Activated T-helper 17 cell treated with anti-CD3 and anti-CD28 coated beads, Interleukin-2, amount 50 U/mL, for 72 hours (primary cell): ENCODE measurements around the gene IL34. TPM values are rescaled to one million over a fixed set of nuclear protein-coding genes. Genes with fewer than 3 reads are reported as not detected.
"Not testable (repeated sequence)": the region's sequence is repeated elsewhere in the genome, so short reads cannot be mapped to it uniquely, and the experiment has no call there.

ENCODE experiments used
- ATAC-seq: fragments of 150-1000 bp; cut with Tn5 transposase; replicated peaks from 2 replicates; pipeline ENCODE4 v1.10.0; 2021; ENCODE audit warnings: mild to moderate bottlenecking, moderate library complexity
- H3K27ac Mint-ChIP-seq: one replicate; pipeline ENCODE4 v1.8.0; 2022; ENCODE audit warnings: mixed read lengths
- H3K27me3 Mint-ChIP-seq: one replicate; pipeline ENCODE4 v1.8.0; 2022; ENCODE audit warnings: mixed read lengths
- H3K36me3 Mint-ChIP-seq: one replicate; pipeline ENCODE4 v1.8.0; 2022; ENCODE audit warnings: low read depth, mild to moderate bottlenecking, mixed read lengths
- H3K4me1 Mint-ChIP-seq: one replicate; pipeline ENCODE4 v1.8.0; 2022; ENCODE audit warnings: mixed read lengths
- H3K4me3 Mint-ChIP-seq: one replicate; pipeline ENCODE4 v1.8.0; 2022; ENCODE audit warnings: mild to moderate bottlenecking, mixed read lengths
- H3K9me3 Mint-ChIP-seq: one replicate; pipeline ENCODE4 v1.8.0; 2022; ENCODE audit warnings: mixed read lengths
- total RNA-seq, 2 donors: library from RNA; stranded (reverse); gene quantifications; one replicate each; pipeline ENCODE4 v1.2.3, GENCODE V29; 2022

Gene IL34
- total RNA-seq, 2 donors from 2014 or later, result not detected

- Mint-ChIP-seq H3K27ac (no peak overlapping the region), H3K4me1 (no peaks in the 10 kb centered on the region), H3K9me3 (no peaks in the 10 kb centered on the region), H3K36me3 (no peaks in the 10 kb centered on the region), H3K4me3 (no peak overlapping the region), H3K27me3 (no peaks in the 10 kb centered on the region)
- ATAC-seq, result no peak
Measured at GRCh38 chr16:70612931-70613330, 33.4 kb upstream of the IL34 start.

GRCh38 chr16:70614208-70614951 is 32.0 kb upstream of the IL34 start:
- no peaks in the 10 kb centered on the region for H3K27me3 Mint-ChIP-seq
- H3K36me3 Mint-ChIP-seq, result no peaks in the 10 kb centered on the region
- no peak overlapping the region for H3K27ac Mint-ChIP-seq
- ATAC-seq, result no peak
- H3K4me3 Mint-ChIP-seq, result no peak overlapping the region
- no peaks in the 10 kb centered on the region for H3K9me3 Mint-ChIP-seq
- no peaks in the 10 kb centered on the region for H3K4me1 Mint-ChIP-seq

- H3K4me3 Mint-ChIP-seq, result no peak overlapping the region
- ATAC-seq, result no peak
- peaks cover 4% of the 10 kb centered on the region for H3K27me3 Mint-ChIP-seq
- H3K36me3 Mint-ChIP-seq, result no peaks in the 10 kb centered on the region
- no peaks in the 10 kb centered on the region for H3K4me1 Mint-ChIP-seq
- no peaks in the 10 kb centered on the region for H3K9me3 Mint-ChIP-seq
- H3K27ac Mint-ChIP-seq, result no peak overlapping the region
Measured at GRCh38 chr16:70615945-70616344, 30.4 kb upstream of the IL34 start.

- ATAC-seq, H3K4me3 Mint-ChIP-seq, H3K4me1 Mint-ChIP-seq, H3K27ac Mint-ChIP-seq, H3K27me3 Mint-ChIP-seq, H3K36me3 Mint-ChIP-seq, H3K9me3 Mint-ChIP-seq: not testable (repeated sequence)
Measured at GRCh38 chr16:70621864-70622263, 24.5 kb upstream of the IL34 start.

- Mint-ChIP-seq H3K36me3 (no peaks in the 10 kb centered on the region), H3K27me3 (peaks cover 8% of the 10 kb centered on the region), H3K27ac (no peak overlapping the region), H3K4me1 (no peaks in the 10 kb centered on the region), H3K4me3 (no peak overlapping the region), H3K9me3 (peaks cover 5% of the 10 kb centered on the region)
- ATAC-seq, result no peak
Measured at GRCh38 chr16:70627696-70628095, 18.7 kb upstream of the IL34 start.

- no peak for ATAC-seq
- no peak overlapping the region for H3K4me3 Mint-ChIP-seq
- H3K9me3 Mint-ChIP-seq, result peaks cover 5% of the 10 kb centered on the region
- peaks cover 3% of the 10 kb centered on the region for H3K27me3 Mint-ChIP-seq
- no peak overlapping the region for H3K27ac Mint-ChIP-seq
- H3K4me1 Mint-ChIP-seq, result no peaks in the 10 kb centered on the region
- no peaks in the 10 kb centered on the region for H3K36me3 Mint-ChIP-seq
Measured at GRCh38 chr16:70630960-70631745, 15.2 kb upstream of the IL34 start.

GRCh38 chr16:70632273-70632672 is 14.1 kb upstream of the IL34 start:
- H3K4me3 Mint-ChIP-seq, result no peak overlapping the region
- H3K4me1 Mint-ChIP-seq, result no peaks in the 10 kb centered on the region
- H3K36me3 Mint-ChIP-seq, result no peaks in the 10 kb centered on the region
- no peak for ATAC-seq
- peaks cover 3% of the 10 kb centered on the region for H3K27me3 Mint-ChIP-seq
- H3K9me3 Mint-ChIP-seq, result peaks cover 5% of the 10 kb centered on the region
- no peak overlapping the region for H3K27ac Mint-ChIP-seq

GRCh38 chr16:70633617-70634016 is 12.7 kb upstream of the IL34 start:
- ATAC-seq, H3K4me3 Mint-ChIP-seq, H3K27me3 Mint-ChIP-seq, H3K9me3 Mint-ChIP-seq, H3K4me1 Mint-ChIP-seq, H3K36me3 Mint-ChIP-seq, H3K27ac Mint-ChIP-seq: not testable (repeated sequence)

- Mint-ChIP-seq H3K27me3 (peaks cover 3% of the 10 kb centered on the region), H3K4me1 (no peaks in the 10 kb centered on the region), H3K4me3 (no peak overlapping the region), H3K36me3 (no peaks in the 10 kb centered on the region), H3K27ac (no peak overlapping the region), H3K9me3 (peaks cover 5% of the 10 kb centered on the region)
- no peak for ATAC-seq
Measured at GRCh38 chr16:70634861-70635260, 11.5 kb upstream of the IL34 start.

GRCh38 chr16:70635336-70636016 is 10.9 kb upstream of the IL34 start:
- Mint-ChIP-seq H3K4me1 (no peaks in the 10 kb centered on the region), H3K9me3 (peaks cover 5% of the 10 kb centered on the region), H3K27ac (no peak overlapping the region), H3K36me3 (no peaks in the 10 kb centered on the region), H3K4me3 (no peak overlapping the region), H3K27me3 (peaks cover 3% of the 10 kb centered on the region)
- ATAC-seq, result no peak

GRCh38 chr16:70638814-70639792 is 7.3 kb upstream of the IL34 start:
- Mint-ChIP-seq H3K4me1 (no peaks in the 10 kb centered on the region), H3K36me3 (no peaks in the 10 kb centered on the region), H3K27me3 (peaks cover 10% of the 10 kb centered on the region), H3K9me3 (no peaks in the 10 kb centered on the region), H3K4me3 (no peak overlapping the region), H3K27ac (no peak overlapping the region)
- ATAC-seq, result no peak

GRCh38 chr16:70642633-70643032 is 3.7 kb upstream of the IL34 start:
- Mint-ChIP-seq H3K36me3 (no peaks in the 10 kb centered on the region), H3K4me1 (no peaks in the 10 kb centered on the region), H3K4me3 (no peak overlapping the region), H3K9me3 (no peaks in the 10 kb centered on the region), H3K27ac (no peak overlapping the region), H3K27me3 (peaks cover 10% of the 10 kb centered on the region)
- no peak for ATAC-seq

- ATAC-seq, result not testable (repeated sequence)
Measured at GRCh38 chr16:70643264-70643663, 3.1 kb upstream of the IL34 start.

More at GRCh38 chr16:70643264-70643663, 3.1 kb upstream of the IL34 start:
- H3K4me3 Mint-ChIP-seq, H3K27ac Mint-ChIP-seq, H3K4me1 Mint-ChIP-seq, H3K9me3 Mint-ChIP-seq, H3K36me3 Mint-ChIP-seq: not testable (repeated sequence)
- H3K27me3 Mint-ChIP-seq, result peaks cover 10% of the 10 kb centered on the region
